HepG2 (cell line): ENCODE data around the gene DLX6. TPM values are rescaled to one million over a fixed set of nuclear protein-coding genes. Genes with fewer than 3 reads are reported as not detected.

Experiments
- ATAC-seq: fragments of 200-7000 bp; cut with Tn5 transposase; 3 replicates; pipeline ENCODE4 v1.9.1; 2020; ENCODE audit warnings: mild to moderate bottlenecking, moderate library complexity
- BruUV-seq: library from RNA; stranded (reverse); fragments of 400-500 nt; replicated peaks from 2 replicates; lab custom pipeline; 2021; lab: Mats Ljungman, UMichigan
- CTCF ChIA-PET: fragments of 300-600 bp; formaldehyde crosslinking; extraction: SDS; loops from one replicate; lab custom pipeline; 2021; ENCODE audit warnings: low total read pairs, inconsistent platforms, low intra/inter-chr PET ratio; lab: Yijun Ruan, JAX
- POLR2A ChIA-PET: fragments of 350-600 bp; sonication (Branson Sonifier 250); formaldehyde crosslinking; loops from one replicate; lab custom pipeline; 2020; ENCODE audit warnings: antibody characterized with exemption, inconsistent platforms; lab: Yijun Ruan, JAX
- DNase-seq: peaks from one replicate; pipeline ENCODE4 v3.0.0-alpha.2; 2015; ENCODE audit warnings: low spot score
- FAIRE-seq: peaks from 3 replicates; lab custom pipeline; 2011; peaks lifted over from hg19 to GRCh38; lab: Jason Lieb, UNC
- H2AFZ ChIP-seq: one replicate; pipeline ENCODE4 v1.6.1; 2011; ENCODE audit warnings: low read length, inconsistent platforms
- H3K27ac ChIP-seq: fragments of 300-600 bp; 3 replicates; pipeline ENCODE4 v1.8.0; 2011; ENCODE audit warnings: mixed run types, mild to moderate bottlenecking, mixed read lengths, low read length, inconsistent platforms; ENCODE audit not compliant: insufficient read depth; ENCODE audit errors: extremely low read length
- H3K27me3 ChIP-seq, 2 experiments: fragments of 200-600 bp in 1 of 2; 2 replicates in 1 of 2; 3 replicates in 1 of 2; pipeline versions ENCODE4 v1.6.0 to v1.8.0; 2011; ENCODE audit warnings: low read length in 2 of 2, mild to moderate bottlenecking in 2 of 2, moderate library complexity in 2 of 2, inconsistent platforms in 1 of 2; ENCODE audit not compliant: insufficient read depth in 2 of 2, control insufficient read depth in 1 of 2
- H3K36me3 ChIP-seq, 2 experiments: fragments of 200-600 bp in 1 of 2; replicated peaks in 1 of 2; 2 replicates in 1 of 2; 3 replicates in 1 of 2; pipeline versions ENCODE4 v1.5.1 to v1.8.0; 2011; ENCODE audit warnings: low read length in 2 of 2, inconsistent platforms in 1 of 2; ENCODE audit not compliant: insufficient read depth in 2 of 2, control insufficient read depth in 1 of 2
- H3K4me1 ChIP-seq: 2 replicates; pipeline ENCODE4 v1.5.1; 2012; ENCODE audit warnings: low read length, inconsistent platforms; ENCODE audit not compliant: insufficient read depth
- H3K4me2 ChIP-seq: 2 replicates; pipeline ENCODE4 v1.6.0; 2011; ENCODE audit warnings: low read depth, low read length, inconsistent platforms
- H3K4me3 ChIP-seq, 3 experiments: fragments of 200-600 bp in 1 of 3; sonication (generic), shearing (Covaris generic) in 1 of 3; replicated peaks in 1 of 3; 2 replicates each; pipeline ENCODE4 v1.5.1; 2011 to 2016; ENCODE audit warnings: low read length in 3 of 3, inconsistent platforms in 2 of 3, low read depth in 2 of 3, mild to moderate bottlenecking in 2 of 3, control low read depth in 1 of 3, mixed read lengths in 1 of 3; ENCODE audit not compliant: insufficient read depth in 1 of 3
- H3K79me2 ChIP-seq: one replicate; pipeline ENCODE4 v1.6.1; 2011; ENCODE audit warnings: low read length, inconsistent platforms; ENCODE audit not compliant: insufficient read depth
- H3K9ac ChIP-seq: 2 replicates; pipeline ENCODE4 v1.6.0; 2011; ENCODE audit warnings: mild to moderate bottlenecking, low read depth, low read length, inconsistent platforms; ENCODE audit not compliant: insufficient read depth
- H3K9me3 ChIP-seq: 2 replicates; pipeline ENCODE4 v1.5.1; 2012; ENCODE audit warnings: mild to moderate bottlenecking, low read length
- H4K20me1 ChIP-seq: 2 replicates; pipeline ENCODE4 v1.6.0; 2011; ENCODE audit warnings: inconsistent platforms, mild to moderate bottlenecking, low read length, moderate library complexity; ENCODE audit not compliant: insufficient read depth
- HCFC1 ChIP-seq: fragments of 150-350 bp; IDR thresholded peaks from 2 replicates; pipeline ENCODE4 v1.6.1; 2014; ENCODE audit warnings: low read depth, low read length
- KDM1A ChIP-seq: IDR thresholded peaks from 2 replicates; pipeline ENCODE4 v1.6.1; 2016; ENCODE audit warnings: missing compliant biosample characterization
- KLF13 ChIP-seq: sonication (generic); formaldehyde crosslinking; IDR thresholded peaks from 2 replicates; pipeline ENCODE4 v1.4.0; 2020; ENCODE audit warnings: mild to moderate bottlenecking, missing genetic modification reagents
- NCOA1 ChIP-seq: sonication (generic); formaldehyde crosslinking; IDR thresholded peaks from 2 replicates; pipeline ENCODE4 v1.9.0; 2021; ENCODE audit warnings: missing genetic modification reagents
- NPAS2 ChIP-seq: sonication (generic); formaldehyde crosslinking; IDR thresholded peaks from 2 replicates; pipeline ENCODE4 v1.8.0; 2022; ENCODE audit warnings: mild to moderate bottlenecking, missing genetic modification reagents, borderline replicate concordance
- SP1 ChIP-seq, 2 experiments: fragments of 450-650 bp in 1 of 2; sonication (generic) in 1 of 2; formaldehyde crosslinking in 1 of 2; IDR thresholded peaks; 2 replicates each; pipeline versions ENCODE4 v1.4.0 to v1.6.1; 2016 to 2020; ENCODE audit warnings: missing genetic modification reagents in 1 of 2
- SYNCRIP ChIP-seq: fragments of 200-400 bp; formaldehyde crosslinking; IDR thresholded peaks from 2 replicates; pipeline ENCODE4 v1.6.1; 2018; ENCODE audit warnings: mild to moderate bottlenecking, low read depth, low read length; ENCODE audit not compliant: insufficient read depth
- TCF12 ChIP-seq, 2 experiments: fragments of 450-650 bp in 1 of 2; sonication (generic) in 1 of 2; formaldehyde crosslinking in 1 of 2; IDR thresholded peaks; 2 replicates each; pipeline versions ENCODE4 v1.6.1 to v1.8.0; 2017 to 2022; ENCODE audit warnings: antibody characterized with exemption in 1 of 2, mild to moderate bottlenecking in 1 of 2, missing genetic modification reagents in 1 of 2, moderate library complexity in 1 of 2
- THRA ChIP-seq: sonication (generic); formaldehyde crosslinking; IDR thresholded peaks from 2 replicates; pipeline ENCODE4 v1.4.0; 2020; ENCODE audit warnings: missing genetic modification reagents, borderline replicate concordance
- YY1 ChIP-seq: IDR thresholded peaks from 2 replicates; pipeline ENCODE4 v1.6.1; 2011; ENCODE audit warnings: low read length, low read depth, moderate library complexity, mild to moderate bottlenecking; ENCODE audit not compliant: insufficient read depth, insufficient replicate concordance
- ZNF20 ChIP-seq: sonication (generic); formaldehyde crosslinking; IDR thresholded peaks from 2 replicates; pipeline ENCODE4 v1.4.0; 2020; ENCODE audit warnings: mild to moderate bottlenecking, moderate library complexity, missing genetic modification reagents
- ZNF235 ChIP-seq: sonication (generic); formaldehyde crosslinking; IDR thresholded peaks from 2 replicates; pipeline ENCODE4 v1.8.1; 2023; ENCODE audit warnings: mild to moderate bottlenecking, missing genetic modification reagents, borderline replicate concordance
- ZNF256 ChIP-seq: sonication (generic); formaldehyde crosslinking; conservative IDR thresholded peaks from 2 replicates; pipeline ENCODE4 v1.4.0; 2020; ENCODE audit warnings: missing genetic modification reagents
- ZNF605 ChIP-seq: sonication (generic); formaldehyde crosslinking; IDR thresholded peaks from 2 replicates; pipeline ENCODE4 v1.8.0; 2022; ENCODE audit warnings: mild to moderate bottlenecking, missing genetic modification reagents
- ZNF768 ChIP-seq: sonication (generic); formaldehyde crosslinking; IDR thresholded peaks from 2 replicates; pipeline ENCODE4 v1.4.0; 2020; ENCODE audit warnings: missing genetic modification reagents
- WGBS: methylation state at CpG from one replicate; pipeline ENCODE4 v1.1.6; 2017; ENCODE audit warnings: low lambda C conversion rate; 5-methylcytosine and 5-hydroxymethylcytosine counted together
- in situ Hi-C: cut with HindIII; loops from 2 replicates; pipeline ENCODE4 v1.10.0; 2017; ENCODE audit warnings: low pct_unique_long_range_greater_than_20kb; ENCODE audit not compliant: extremely low pct_ligation_motif_present
- intact Hi-C: fragments of 100-400 bp; cut with micrococcal nuclease; formaldehyde crosslinking; loops from one replicate; pipeline ENCODE4 v1.10.0; 2022; ENCODE audit not compliant: unreplicated experiment
- polyA plus RNA-seq, 8 experiments: library from polyadenylated mRNA; depleted of rRNA in 3 of 8; stranded (reverse) in 7 of 8; unstranded in 1 of 8; fragments of >200 nt; fragmentation: Illumina TruSeq in 4 of 8; extraction: Trizol in 4 of 8; gene quantifications; 2 replicates each; pipeline versions ENCODE4 v1.2.1 to v1.2.3, GENCODE V29; 2011 to 2016; ENCODE audit warnings: low read depth in 4 of 8, missing spikeins in 1 of 8, mixed read lengths in 1 of 8; ENCODE audit not compliant: insufficient read depth in 1 of 8
- total RNA-seq, 5 experiments: library from RNA; depleted of rRNA; stranded (reverse); fragments of >200 nt; fragmentation: Illumina TruSeq; extraction: Trizol; gene quantifications; 2 replicates each; pipeline ENCODE4 v1.2.3, GENCODE V29; 2016; ENCODE audit warnings: low read depth in 1 of 5

DLX6 gene
- total and polyA plus RNA-seq, 2 of the 13 experiments (the other 11 are each of a cell fraction or from before 2014, with no cell fraction given), result 3.5 to 5.5 TPM

GRCh38 chr7:97018126-97018601, 12.8 kb downstream of the DLX6 start:
- in situ Hi-C loops (loop anchor here (25.0 kb wide), 1 partner anchor 706 kb away; the partner anchor contains the start of gene SLC25A13), intact Hi-C loops (loop anchor here (5.0 kb wide), 2 partner anchors 66 to 311 kb away; partner anchors contain the start of gene SEM1)
- Histone ChIP-seq H3K4me2 (peak overlapping the region; percentile 94; the same call in 1 of the 2 replicates), H2AFZ (no peak overlapping the region), H3K79me2 (no peaks in the 10 kb centered on the region), H3K36me3 (no peaks in the 10 kb centered on the region), H3K9ac (no peak overlapping the region), H4K20me1 (no peaks in the 10 kb centered on the region), H3K4me3 (no peak overlapping the region), H3K27ac (no peak overlapping the region), H3K27me3 (no peaks in the 10 kb centered on the region), H3K9me3 (no peaks in the 10 kb centered on the region), H3K4me1 (peaks cover 26% of the 10 kb centered on the region)
- ChIA-PET CTCF (no interaction called here), POLR2A (interaction anchor here (2.7 to 6.6 kb wide), 2 partner anchors 9 to 12 kb away, joined by 16 to 163 read pairs; partner anchors contain the start of gene DLX6)
- no peak for ATAC-seq
- FAIRE-seq, result no peak
- no TSS peak for BruUV-seq
- DNase-seq, result no peak
- TF ChIP-seq ZNF605, result no peak
- no peak for TF ChIP-seq HCFC1
- no peak for TF ChIP-seq ZNF768 (CRISPR knock-in tag)
- TF ChIP-seq ZNF256 (CRISPR knock-in tag), result no peak
- no peak for TF ChIP-seq SP1 (IDR thresholded peaks at IDR 0.05)
- no peak for TF ChIP-seq SP1 (CRISPR knock-in tag; IDR thresholded peaks at IDR 0.05)
- TF ChIP-seq ZNF235, result no peak
- TF ChIP-seq SYNCRIP, result no peak
- TF ChIP-seq KDM1A, result no peak
- no peak for TF ChIP-seq YY1
- no peak for TF ChIP-seq ZNF20 (CRISPR knock-in tag)
- no peak for TF ChIP-seq THRA (CRISPR knock-in tag)
- TF ChIP-seq NPAS2 (CRISPR knock-in tag), result no peak
- TF ChIP-seq KLF13 (CRISPR knock-in tag), result no peak
- TF ChIP-seq NCOA1 (CRISPR knock-in tag), result no peak
- TF ChIP-seq TCF12 (IDR thresholded peaks at IDR 0.05), result no peak
- TF ChIP-seq TCF12 (CRISPR knock-in tag; IDR thresholded peaks at IDR 0.05), result no peak
- 98% methylated on average over 15 of the region's 22 CpGs for WGBS
